Smooth muscle cell of the brain vasculature (primary cell): ENCODE results near the gene THSD7B.
A peak's percentile ranks its signal among the peaks of the same experiment; 100 is the strongest.
"Not testable (repeated sequence)": the region's sequence is repeated elsewhere in the genome, so short reads cannot be mapped to it uniquely, and the experiment has no call there.

Source experiments
- DNase-seq: peaks from one replicate; pipeline ENCODE4 v3.0.0-alpha.2; 2012; ENCODE audit warnings: low read depth, low spot score

The THSD7B gene

DNA sequence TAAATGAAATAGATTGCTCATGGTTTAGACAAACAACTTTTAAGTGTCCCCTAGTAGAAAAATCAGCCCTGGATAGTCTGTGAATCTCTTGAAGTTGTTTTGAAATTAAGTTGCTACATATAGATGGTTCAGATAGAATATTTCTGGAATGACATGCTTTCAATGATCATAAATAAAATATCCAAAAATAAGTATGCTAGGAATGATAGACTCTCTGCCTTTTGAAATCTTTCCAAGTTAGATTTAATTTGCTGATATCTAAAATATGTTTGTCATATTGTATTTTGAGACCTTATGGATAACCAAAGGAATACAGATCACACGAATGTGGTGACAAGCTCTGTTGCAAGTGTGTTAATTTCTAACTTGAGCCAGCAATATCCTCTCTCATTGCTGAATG is 488.7 kb downstream of the THSD7B start:
- DNase-seq = no peak

DNA sequence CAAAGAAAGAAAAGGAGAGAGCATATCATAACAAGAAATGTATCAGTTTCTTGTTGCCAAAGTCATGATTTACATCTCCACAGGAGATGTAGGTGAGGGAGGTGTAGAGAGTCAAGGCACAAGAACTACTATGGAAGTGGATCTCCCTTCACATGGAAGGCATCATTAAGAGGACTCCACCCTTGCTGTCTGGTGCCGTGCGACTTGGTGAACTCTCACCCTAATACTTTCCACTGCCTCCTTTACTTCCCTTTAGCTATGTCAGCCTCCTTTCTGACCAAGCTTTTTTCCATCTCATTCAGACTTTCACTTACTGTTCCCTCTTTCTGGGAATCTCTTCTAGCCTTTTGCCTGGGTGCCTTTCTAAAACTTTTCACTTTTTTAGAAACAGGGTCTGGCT is 490.0 kb downstream of the THSD7B start:
- DNase-seq = no peak

DNA sequence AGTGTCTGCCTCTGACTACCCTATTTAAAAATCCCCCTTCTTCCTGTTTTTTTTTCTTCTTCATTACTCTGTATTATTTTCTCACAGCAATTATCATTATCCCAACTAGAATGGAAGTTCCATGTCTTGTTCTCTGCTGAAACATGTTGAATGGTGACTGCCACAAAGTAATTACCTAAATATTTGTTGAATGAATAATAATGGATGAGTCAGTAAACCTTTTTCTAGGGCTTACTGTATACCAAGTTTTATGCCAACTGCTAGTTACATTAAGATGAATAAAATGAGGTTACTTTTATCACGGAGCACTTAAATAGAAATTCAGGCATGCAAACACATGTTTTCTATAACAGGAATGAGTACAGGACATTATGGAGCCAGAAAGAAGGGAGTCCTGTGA is 490.6 kb downstream of the THSD7B start:
- no peak for DNase-seq

DNA sequence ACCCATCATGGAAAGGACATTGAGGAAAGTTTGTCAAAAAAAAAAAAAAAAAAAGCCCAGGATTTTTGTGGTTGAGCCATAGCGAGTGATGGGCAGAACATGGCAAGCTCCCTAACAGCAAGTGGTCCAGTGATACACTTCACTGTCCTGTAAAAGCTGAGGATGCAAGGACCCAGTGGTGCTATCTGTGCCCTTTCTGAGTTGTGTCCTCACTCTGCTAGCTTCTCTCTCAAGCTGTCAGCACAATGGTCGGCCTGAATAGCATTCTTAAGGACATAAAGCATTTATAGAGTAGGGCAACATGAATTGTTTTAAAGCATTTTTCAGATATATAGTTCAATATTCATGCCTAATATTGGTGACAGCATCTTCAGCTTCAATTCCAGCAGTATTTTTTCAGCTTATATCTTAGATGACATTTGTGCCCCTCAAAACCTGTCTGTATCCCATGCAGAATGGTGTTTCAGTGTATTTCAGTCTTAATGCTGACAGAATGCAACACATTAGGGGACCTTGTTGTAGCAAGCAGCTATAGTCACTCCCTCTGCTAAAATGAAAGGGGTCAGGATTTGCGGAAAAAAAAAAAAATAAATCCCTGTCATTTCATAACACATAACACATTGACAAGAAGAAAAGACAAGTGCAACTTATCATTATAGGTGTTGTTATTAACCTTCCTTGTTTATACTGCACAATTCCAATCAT is 496.7 kb downstream of the THSD7B start:
- no peak for DNase-seq

DNA sequence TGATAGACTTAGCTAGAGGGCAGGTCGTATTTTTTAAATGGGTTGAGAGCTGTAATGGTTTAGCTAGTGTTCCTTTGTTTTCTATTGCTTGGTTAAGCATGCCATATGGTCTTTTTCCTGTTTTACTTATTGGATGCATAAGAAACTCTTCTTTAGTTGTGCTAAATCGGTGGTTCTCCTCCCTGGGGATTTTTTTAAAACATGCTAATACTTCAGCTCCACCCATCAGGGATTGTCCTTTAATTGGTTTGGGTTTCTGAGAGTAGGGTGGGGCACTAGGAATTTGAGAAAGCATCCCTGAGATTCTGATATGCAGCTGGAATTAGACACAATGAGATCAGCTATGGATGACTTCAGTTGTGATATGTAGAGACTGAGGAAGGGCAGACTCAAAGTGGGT is 497.2 kb downstream of the THSD7B start:
- DNase-seq = no peak

DNA sequence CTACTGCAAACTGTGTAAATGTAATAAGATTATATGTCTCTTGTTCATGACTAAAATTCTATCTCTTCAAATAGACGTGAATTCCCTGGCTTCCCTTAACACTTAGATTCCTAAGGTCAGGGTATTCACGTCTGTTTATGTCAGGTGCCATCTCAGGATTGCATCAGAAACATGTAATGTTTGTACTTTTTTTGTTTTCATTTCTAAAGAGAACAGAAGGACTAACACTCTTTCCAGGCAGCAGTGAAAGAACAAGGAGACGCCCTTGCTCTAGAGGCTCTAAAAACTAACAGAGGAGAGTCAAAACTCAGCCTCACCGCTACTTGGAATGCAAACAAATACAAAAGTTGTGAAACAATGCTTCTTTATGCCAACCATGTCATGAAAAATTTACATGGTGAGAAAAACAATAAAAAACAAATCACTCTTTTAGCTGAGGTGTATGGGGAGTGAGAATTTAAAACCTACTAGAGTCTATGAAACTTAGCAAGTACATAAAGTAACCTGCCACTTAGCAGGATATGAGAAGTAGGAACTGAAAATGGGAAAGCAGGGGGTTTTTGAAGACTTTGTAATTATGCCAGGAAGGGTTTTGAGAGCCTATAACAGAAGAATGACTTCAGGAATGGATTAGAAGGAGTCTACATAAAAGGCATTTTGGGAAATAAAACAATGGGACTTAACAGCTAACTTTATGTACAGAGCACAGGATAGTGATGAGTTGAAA is 522.7 kb downstream of the THSD7B start:
- no peak for DNase-seq

DNA sequence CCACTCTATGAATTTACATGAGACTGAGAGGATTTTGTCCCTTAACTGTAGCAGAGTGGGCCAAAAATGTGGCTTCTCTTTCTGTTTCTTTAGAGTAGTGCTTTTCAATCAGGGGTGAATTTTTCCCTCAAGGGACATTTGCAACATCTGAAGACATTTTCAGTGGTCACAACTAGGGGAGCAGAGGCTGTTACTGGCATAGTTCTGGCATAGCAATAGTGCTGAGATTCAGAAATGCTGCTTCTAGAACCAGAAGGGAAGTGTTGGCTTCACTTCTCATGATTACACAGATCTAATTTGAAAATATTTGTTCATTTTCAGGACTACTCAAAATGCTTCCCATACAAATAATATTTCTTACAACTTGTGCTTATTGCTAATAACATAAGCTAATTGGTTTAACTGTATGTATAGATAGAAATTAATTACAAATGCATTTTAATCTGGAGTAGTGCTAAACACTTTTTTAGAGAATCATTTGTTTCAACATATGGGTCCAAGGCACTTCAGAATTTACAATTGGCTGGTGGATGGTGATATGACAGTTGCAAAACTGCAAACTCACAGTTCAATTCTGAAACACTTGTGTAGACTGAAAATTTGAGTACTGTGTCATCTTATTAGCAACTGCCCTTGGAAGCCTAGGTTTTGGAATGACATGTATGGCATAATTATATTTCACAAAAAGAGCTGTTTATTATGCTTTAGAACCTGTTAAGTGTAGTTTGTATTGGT is 526.7 kb downstream of the THSD7B start:
- no peak for DNase-seq

DNA sequence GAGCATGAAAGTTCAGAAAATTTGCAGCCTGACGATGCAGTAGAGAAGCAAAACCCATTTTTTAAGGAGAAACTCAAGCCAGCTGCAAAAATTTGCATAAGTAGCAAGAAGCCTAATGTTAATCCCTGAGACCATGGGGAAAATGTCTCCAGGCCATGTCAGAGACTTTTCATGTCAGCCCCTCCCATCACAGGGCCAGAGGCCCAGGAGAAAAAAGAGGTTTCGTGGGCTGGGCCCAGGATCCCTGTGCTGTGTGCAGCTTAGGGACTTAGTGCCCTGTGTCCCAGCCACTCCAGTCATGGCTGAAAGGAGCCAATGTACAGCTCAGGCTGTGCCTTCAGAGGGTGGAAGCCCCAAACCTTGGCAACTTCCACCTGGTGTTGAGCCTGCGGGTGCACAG is 533.0 kb downstream of the THSD7B start:
- DNase-seq = no peak

DNA sequence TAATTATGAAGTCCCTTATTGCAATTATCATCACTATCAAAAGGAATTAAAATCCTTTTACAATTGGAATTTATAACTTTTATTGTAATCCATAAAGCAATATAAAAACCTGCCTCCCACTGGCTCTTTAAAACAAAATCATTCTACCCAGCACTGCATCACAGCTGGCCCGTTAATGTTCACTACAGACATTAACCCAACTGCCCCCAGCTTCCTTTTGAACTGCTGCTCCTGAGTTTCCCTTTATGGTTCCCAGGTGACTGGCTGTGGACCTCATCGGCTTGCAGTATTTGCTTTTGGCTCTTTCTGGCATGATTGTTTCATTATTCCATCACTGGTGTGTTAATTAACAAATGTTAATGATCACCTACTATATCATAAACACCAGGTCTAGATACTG is 535.6 kb downstream of the THSD7B start:
- DNase-seq = no peak

DNA sequence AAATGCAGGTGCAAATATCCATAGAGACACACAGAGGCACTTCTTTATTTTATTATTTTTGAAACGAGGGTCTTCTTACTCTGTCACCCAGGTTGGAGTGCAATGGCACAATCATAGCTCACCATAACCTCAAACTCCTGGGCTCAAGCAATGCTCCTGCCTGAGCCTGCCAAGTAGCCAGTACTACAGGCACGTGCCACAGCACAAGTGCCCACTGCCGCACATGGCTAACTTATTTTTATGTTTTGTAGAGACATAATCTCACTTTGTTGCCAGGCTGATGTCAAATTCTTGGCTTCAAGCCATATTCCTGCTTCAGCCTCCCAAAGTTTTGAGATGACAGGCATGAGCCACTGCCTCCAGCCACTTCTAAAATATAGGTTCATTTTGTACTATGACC is 537.6 kb downstream of the THSD7B start:
- DNase-seq = no peak

DNA sequence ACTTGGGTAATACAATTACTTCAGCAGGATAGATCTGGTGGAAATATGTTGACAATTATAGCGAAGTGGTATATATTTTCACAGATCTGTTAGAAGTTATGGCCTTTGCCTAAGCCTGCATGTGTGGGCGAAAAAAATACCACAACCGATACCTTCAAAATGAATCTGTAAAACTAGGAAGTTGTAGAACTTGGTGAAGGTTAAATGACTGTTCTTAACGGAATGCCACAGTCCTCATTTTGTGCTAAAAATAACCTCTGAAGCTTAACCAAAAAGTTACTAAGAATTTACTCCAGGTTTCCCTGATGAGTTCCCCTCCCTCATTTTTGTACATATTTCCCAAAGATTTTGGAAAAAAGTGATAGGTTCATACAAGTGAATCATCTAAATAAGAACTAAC is 550.7 kb downstream of the THSD7B start:
- DNase-seq = no peak

DNA sequence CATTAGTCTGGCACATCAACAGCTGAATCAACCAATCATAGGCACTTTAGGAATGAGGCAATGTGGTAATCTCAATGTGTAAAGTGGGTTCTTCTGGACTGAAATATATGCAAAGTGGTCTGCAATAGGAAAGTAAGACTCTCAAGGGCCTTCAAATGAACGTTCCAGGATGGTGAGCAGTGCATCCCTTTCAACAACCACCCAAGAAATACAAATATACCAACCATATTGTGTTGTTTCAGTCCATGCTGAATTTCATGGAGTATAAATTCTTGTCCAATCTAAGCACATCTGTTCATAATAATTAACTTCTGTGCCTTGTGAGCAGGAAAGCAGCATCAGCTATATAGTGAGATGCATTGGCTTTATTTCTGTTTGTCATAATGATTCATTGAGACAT is 556.2 kb downstream of the THSD7B start:
- DNase-seq = no peak

DNA sequence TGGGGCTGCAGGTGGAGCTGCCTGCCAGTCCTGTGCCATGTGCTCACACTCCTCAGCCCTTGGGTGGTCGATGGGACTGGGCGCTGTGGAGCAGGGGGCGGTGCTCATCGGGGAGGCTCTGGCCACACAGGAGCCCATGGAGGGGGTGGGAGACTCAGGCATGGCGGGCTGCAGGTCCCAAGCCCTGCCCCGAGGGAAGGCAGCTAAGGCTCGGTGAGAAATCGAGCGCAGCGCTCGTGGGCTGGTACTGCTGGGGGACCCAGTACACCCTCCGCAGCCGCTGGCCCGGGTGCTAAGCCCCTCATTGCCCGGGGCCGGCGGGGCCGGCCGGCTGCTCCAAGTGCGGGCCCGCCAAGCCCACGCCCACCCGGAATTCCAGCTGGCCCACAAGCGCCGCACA is 566.2 kb downstream of the THSD7B start:
- not testable (repeated sequence) for DNase-seq

DNA sequence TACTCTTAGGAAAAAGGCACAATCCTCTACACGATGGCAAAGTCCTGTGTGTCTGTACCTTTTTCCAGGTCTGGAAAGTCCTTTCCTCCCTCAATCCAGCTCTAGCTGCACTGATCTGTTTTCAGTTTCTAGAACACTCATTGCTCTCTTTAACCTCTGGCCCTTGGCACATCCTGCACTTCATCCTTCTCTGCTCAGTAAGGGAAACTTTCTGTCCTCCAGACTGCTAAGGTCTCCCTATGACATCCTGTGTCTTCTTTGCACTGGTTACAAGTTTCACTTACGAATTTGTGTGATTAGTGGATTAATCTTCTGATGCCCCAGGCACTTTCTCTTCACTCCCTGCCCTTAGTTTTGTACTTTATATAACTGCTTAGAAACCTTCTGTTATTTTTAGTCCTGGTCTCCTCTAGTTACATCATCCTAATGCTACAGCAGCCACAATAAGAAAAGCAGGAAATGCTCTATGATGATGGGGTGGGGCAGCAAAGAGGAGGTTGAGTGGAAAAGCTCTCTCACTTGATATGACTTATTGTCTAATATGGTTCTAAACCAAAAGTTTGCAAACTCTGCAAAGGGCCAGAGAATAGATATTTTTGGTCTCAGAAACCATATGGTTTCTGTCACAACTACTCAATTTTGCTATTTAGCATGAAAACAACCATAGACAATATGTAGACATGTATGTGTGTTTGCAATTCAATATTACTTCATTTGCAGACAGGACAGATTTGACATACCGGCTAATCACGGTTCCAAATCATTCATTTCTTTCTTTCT is 568.2 kb downstream of the THSD7B start:
- no peak for DNase-seq

DNA sequence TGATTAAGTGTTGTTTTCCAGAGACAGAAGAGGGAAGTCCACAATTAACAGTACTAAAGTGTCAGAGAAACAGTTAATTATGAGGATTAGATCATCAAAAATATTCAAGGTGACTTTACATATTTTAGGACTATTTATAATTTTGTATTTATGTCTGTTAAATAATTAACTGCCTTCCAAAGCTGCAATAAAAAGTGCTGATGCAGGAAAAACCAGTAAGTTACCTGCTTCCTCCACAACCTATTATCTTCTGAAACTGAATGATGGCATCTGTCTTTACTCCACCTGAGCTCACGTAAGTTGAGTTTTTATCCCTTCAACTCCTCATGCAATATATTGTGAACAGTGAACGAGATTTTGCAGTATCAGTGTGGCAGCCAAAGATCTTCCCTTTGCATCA is 570.7 kb downstream of the THSD7B start:
- DNase-seq = no peak

DNA sequence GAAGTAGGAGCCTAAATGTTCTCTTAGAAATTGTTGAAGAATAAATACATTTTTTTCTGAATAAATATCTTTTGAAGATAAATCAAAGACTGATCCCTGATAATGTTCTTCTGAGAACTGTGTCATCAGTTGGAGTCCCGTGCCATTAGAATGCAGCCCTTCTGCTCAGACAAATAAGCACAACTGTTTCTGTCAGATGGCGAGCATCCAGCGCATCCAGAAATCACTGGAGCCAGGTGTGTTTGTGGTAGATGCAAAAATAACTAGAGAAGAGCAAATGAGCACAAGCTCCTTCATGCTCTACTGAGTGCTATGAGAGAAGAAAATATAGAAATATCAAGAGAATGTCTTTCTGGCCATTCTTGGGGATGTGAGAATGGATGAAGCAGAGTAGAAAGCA is 573.7 kb downstream of the THSD7B start:
- no peak for DNase-seq

DNA sequence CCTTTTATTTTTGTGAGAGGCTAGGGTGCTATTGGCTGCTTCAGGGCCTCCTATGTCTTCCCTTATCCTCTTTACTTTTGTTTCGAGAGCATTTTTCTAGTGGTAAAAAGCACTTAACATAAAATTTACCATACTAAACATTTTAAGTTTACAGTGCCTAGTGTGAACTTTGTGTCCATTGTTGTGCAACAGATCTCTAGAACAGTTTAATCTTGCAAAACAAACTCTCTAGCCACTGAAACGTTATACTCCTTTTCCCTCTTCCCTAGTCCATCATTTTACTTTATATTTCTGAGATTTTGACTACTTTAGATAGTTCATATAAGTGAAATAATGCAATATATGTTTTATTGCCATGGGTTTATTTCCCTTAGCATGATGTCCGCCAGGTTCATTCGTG is 580.6 kb downstream of the THSD7B start:
- DNase-seq = no peak

DNA sequence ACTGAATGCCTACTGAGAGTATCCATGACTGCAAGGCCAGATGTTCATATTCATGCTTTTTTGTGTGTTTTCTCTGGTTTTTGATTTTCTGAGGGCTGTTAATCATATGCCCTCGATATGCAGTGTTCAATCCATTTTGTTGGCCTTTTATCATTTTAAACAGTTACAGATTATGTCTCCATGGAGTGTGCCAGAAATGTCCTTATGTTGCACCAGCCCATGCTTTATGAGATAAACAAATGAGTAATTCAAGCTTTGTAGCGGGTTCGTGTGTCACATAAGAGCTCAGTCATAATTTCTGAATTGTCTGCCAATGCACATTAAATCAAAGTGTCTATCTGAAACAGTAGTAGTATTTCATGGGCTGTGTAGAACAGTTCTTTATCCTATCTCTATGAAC is 583.0 kb downstream of the THSD7B start:
- no peak for DNase-seq

DNA sequence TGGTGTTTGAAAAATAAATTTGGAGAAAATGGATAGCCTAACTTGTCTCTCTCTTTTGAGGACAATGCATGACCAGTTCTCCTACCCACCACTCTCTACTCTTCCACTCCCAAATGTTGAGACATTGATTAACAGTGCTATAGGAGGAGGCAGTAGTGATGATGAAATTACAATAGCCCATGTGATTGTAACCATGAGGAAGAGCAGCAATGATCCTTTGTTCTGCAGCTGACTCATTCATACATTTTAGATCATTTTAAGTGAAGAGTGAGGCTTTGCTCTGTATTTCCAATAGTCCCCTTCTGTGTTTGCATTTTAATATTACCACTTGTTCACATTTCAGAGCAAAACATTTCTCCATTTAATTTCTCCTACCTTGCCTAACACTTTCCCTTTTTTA is 592.3 kb downstream of the THSD7B start:
- no peak for DNase-seq

DNA sequence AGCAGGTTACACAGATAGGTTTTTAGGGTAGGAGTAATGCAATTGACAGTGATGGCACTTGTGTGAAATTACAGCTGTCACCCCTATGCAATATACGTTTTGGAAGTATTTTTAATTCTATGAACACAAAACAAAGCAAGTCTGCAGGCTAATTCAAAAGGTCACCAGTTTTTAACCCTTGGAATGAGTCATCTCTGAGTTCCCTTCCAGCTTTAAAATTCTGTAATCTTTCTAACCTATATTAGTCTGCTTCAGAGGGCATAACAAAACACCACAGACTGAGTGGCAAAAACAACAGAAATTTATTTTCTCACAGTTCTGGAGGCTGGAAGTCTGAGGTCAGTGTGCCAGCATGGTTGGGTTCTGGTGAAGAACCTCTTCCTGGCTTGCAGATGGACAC is 602.0 kb downstream of the THSD7B start:
- DNase-seq = peak; percentile 1

DNA sequence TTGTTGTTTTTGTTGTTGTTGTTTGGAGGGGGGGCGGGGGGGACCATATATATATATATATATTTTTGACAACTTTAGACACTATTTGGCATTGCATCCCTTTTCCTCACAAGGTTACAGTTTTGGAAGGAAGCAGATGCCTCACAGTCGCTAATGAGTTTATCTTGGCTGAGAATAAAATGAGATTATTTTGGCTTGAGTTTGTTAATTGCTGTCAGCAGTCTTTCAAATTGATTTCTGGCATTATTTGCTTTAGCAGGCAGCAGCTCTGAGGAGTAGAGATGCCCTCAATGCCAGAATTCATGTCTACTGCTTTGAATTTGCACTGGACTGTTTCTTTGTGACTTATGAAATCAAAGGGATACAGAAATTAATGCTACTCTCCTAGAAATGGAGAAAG is 603.8 kb downstream of the THSD7B start:
- DNase-seq = no peak

DNA sequence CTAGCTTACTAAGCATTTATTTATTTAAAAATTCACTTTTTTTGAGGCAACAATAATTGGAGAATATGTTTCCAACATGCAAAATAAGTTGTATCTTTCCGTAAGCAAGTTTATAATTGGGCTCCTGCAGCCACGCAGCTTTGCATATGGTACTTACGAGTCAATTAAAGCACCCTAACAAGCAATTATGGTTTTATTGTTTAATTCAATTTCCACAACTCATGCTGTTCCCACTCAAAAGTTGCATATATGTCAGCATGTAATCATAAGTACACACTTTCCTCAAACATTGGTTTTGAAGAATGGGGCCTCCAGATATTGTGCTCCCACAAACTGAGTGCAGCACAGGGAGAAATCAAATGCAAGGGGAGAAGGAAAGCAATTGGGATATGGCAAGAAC is 613.8 kb downstream of the THSD7B start:
- no peak for DNase-seq
